ENCODE results near the gene EGR4.

EGR4 gene

DNA sequence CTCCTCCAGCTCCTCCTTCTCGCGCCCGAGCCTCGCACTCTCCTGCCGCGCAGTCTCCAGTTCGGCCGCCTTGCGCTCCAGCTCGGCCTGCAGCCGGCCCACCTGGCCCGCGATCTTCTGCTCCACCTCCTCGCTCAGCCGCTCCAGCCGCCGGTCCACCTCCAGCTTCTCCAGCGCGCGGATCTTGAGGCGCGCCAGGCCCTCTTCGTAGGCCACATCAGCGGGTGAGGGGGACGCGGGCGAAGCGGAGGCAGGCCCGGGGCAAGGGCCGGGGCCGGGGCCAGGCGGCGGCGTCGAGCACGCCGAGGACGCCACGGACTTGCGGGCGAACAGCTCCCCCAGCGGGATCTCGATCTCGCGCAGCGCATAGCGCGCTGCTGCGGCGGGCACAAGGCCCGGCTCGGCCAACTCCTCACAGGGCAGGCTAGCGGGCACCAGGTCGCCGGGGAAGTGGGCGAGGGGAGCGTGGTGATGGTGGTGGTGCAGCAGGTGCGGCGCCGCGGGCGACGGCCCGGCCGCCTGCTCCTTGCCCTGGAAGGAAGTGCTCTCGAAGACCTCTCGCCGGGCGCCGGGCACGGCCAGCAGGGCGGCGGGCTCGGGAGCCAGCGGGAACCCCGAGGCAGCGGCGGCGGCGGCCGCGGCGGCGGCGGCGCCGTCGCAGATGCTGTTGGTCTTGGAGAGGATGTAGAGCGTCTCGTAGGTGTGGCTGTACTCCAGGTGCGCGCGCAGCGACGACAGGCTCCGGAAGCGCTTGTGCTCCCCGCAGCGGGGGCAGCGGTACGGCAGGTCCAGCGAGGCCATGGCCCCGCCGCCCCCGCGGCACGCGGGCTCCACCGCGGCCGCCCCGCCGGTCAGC lies 24.3 kb downstream of the EGR4 start:
- H3K4me3 ChIP-seq (ENCODE audit: low read length): peak overlapping the region; percentile 19
- TF ChIP-seq CTCF (conservative IDR thresholded peaks at IDR 0.05; ENCODE audit: low read depth, low read length): peak; percentile 7
- no peak for DNase-seq (ENCODE audit: low read depth)

- H3K4me3 ChIP-seq (ENCODE audit: low read length): peak overlapping the region; percentile 19
- TF ChIP-seq CTCF (conservative IDR thresholded peaks at IDR 0.05; ENCODE audit: low read depth, low read length): no peak
- DNase-seq (ENCODE audit: low read depth): no peak
These were observed 24.9 kb downstream of the EGR4 start for GRCh38 chr2:73268366-73268829.

DNA sequence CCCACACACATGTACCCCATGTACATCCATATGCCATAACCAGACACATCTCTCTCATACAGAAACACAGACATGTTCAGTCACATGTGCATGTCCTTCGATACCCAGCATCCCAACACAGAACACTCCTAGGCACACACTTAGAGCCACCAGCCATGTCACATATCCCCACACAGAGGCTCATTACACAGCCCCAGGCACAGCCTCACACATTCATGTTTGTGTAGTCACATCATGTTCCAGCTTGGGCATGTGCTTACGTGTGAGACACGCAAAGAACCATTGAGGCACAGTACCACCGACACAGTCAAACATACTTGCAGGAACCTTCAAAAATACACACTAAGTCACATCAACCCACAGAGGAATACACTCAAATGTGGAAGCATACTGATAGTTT lies 26.3 kb downstream of the EGR4 start:
- no peak overlapping the region for H3K4me3 ChIP-seq (ENCODE audit: low read length)
- no peak for TF ChIP-seq CTCF (conservative IDR thresholded peaks at IDR 0.05; ENCODE audit: low read depth, low read length)
- no peak for DNase-seq (ENCODE audit: low read depth)

DNA sequence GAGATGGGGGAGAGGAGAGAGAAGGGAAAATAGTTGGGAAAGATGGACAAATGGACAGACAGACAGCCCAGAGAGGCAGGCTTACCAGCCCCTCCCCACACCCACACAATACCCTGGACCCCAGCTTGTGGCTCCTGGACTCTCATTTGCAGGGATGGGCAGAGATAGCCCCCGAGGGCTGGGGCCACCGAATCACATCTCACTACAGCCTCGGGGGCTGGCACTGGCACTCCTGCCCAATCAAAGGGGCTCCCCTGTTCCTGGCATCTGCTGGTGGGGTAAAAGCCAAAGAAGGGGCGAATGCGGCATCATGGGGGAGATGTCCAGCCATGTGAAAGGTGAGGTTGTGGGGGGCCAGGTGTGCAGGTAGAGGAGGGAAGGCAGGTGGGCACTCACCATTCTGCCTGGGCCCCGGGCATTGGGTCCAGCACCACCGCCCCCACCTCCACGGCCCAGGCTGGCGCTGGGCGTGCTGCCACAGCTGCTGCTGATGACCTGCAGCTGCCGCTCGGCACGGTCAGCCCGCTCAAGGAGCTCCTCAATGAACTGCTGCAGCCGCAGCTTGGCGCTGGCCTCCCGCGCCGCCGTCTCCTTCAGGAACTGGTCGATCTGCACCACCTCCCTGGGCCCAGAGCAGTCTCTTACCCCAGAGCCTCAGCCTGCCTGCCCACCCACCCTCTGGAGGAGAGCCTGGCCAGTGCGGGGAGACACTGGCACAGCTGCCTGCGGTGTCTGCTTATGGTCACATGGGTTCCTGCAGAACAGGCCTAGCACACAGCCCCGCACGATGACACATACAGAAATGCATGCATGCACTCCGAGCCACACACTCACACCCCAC lies 27.1 kb downstream of the EGR4 start:
- no peak for DNase-seq (ENCODE audit: low read depth)
- H3K4me3 ChIP-seq (ENCODE audit: low read length): no peak overlapping the region
- no peak for TF ChIP-seq CTCF (conservative IDR thresholded peaks at IDR 0.05; ENCODE audit: low read depth, low read length)

- DNase-seq (ENCODE audit: low read depth): no peak
- H3K4me3 ChIP-seq (ENCODE audit: low read length): no peak overlapping the region
- TF ChIP-seq CTCF (conservative IDR thresholded peaks at IDR 0.05; ENCODE audit: low read depth, low read length): no peak
These were observed 27.9 kb downstream of the EGR4 start for GRCh38 chr2:73265298-73266060.

DNA sequence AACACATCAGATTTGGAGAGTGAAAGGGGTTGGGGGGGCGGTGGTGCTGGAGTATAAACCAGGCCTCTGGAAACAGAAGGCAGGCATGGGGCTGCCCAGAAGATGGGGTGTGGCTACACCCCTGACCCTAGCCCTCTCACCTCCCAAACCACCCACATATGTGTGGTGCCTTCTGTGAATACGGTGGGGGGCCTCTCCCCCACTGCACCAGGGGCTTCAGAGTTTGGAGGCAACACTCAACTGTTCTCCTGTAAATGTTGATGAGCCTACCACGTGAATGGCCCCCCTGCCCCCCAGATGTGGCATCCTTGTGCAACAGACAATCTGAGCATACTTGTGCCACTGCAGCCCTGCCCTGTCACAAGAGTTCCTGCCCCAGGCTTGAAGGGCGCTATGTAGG lies 28.6 kb downstream of the EGR4 start:
- no peak overlapping the region for H3K4me3 ChIP-seq (ENCODE audit: low read length)
- no peak for DNase-seq (ENCODE audit: low read depth)
- no peak for TF ChIP-seq CTCF (conservative IDR thresholded peaks at IDR 0.05; ENCODE audit: low read depth, low read length)
